Esophagus (tissue), 2 donors: ENCODE data around the gene ANKIB1. TPM values are rescaled to one million over a fixed set of nuclear protein-coding genes. Genes with fewer than 3 reads are reported as not detected.
"Not testable (repeated sequence)": the region's sequence is repeated elsewhere in the genome, so short reads cannot be mapped to it uniquely, and the experiment has no call there.

ENCODE experiments used
- H3K27ac ChIP-seq, 2 donors: one replicate each; pipeline ENCODE4 v1.5.1; 2013; ENCODE audit warnings: low read depth in 2 of 2, mild to moderate bottlenecking in 2 of 2, inconsistent platforms in 1 of 2, low read length in 1 of 2, moderate library complexity in 1 of 2
- H3K27me3 ChIP-seq, 2 donors: one replicate each; pipeline ENCODE4 v1.6.1; 2013; ENCODE audit warnings: low read length in 2 of 2, control low read depth in 1 of 2, mild to moderate bottlenecking in 1 of 2; ENCODE audit not compliant: insufficient read depth in 2 of 2, control insufficient read depth in 1 of 2
- H3K36me3 ChIP-seq, 2 donors: one replicate each; pipeline ENCODE4 v1.6.1; 2013; ENCODE audit warnings: low read length in 1 of 2; ENCODE audit not compliant: control insufficient read depth in 2 of 2, insufficient read depth in 2 of 2
- H3K4me1 ChIP-seq, 2 donors: one replicate each; pipeline ENCODE4 v1.6.1; 2013; ENCODE audit warnings: low read length in 1 of 2; ENCODE audit not compliant: control insufficient read depth in 2 of 2, insufficient read depth in 2 of 2
- H3K4me3 ChIP-seq, 2 donors: one replicate each; pipeline ENCODE4 v1.5.1; 2013; ENCODE audit warnings: low read length in 2 of 2, mild to moderate bottlenecking in 2 of 2, low read depth in 1 of 2, moderate library complexity in 1 of 2
- H3K9me3 ChIP-seq, 2 donors: one replicate each; pipeline ENCODE4 v1.6.1; 2013; ENCODE audit warnings: mild to moderate bottlenecking in 2 of 2, low read depth in 1 of 2, low read length in 1 of 2, moderate library complexity in 1 of 2; ENCODE audit not compliant: control insufficient read depth in 2 of 2, insufficient read depth in 1 of 2
- WGBS, 2 donors: extraction: QIAGEN DNeasy Blood & Tissue Kit; methylation state at CpG; one replicate each; pipeline ENCODE4 v1.1.7; 2013; 5-methylcytosine and 5-hydroxymethylcytosine counted together
- polyA plus RNA-seq, 2 donors: library from polyadenylated mRNA; stranded (reverse); fragments of 200-250 nt; gene quantifications; one replicate each; pipeline ENCODE4 v1.2.3, GENCODE V29; 2013
- donor health status: healthy with polysubstance abuse.
- donor health status: Bipolar disorder and iron deficiency.

ANKIB1 gene
- polyA plus RNA-seq, 2 donors = 7.1 to 8.7 TPM

DNA sequence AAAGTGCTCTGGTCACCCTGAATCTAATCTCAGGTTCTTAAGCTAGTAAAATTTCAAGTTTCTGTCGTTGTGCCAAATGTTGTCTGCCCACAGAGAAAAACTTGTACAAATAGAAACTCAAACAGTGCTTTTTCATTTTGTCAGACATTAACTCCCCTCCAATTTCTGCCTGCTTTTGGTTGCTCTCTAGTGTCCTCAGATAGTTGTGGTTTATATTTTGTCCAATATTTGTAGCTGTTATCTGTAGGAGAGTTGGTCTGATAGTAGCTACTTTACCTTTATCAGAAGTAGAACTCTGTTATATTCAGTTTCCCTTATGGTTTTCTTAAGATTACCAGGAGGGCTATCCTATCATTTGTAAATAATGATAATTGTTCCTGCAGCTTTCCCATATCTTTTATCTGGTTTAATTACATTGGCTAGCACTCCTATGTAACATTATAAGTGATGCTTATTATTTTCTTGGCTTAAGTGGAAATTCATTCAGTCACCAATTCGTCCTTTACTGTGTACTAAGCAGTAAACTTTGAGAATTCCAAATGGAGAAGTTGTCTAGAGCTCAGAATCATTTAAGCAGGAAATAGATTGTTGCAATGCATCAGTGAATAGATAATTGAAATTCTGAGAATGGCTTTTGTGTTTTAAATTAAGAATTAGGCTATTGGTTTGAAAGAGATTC lies 91.0 kb downstream of the ANKIB1 start:
- Histone ChIP-seq H3K27me3 (no peaks in the 10 kb centered on the region), H3K4me3 (no peak overlapping the region), H3K27ac (no peak overlapping the region), H3K36me3 (peaks cover 0 to 3% of the 10 kb centered on the region in 2 donors), H3K9me3 (no peaks in the 10 kb centered on the region), H3K4me1 (no peaks in the 10 kb centered on the region)
- WGBS, 2 donors = 73 to 84% methylated on average over 2 of the region's 2 CpGs

GRCh38 chr7:92340016-92340415 lies 94.2 kb downstream of the ANKIB1 start:
- H3K36me3 ChIP-seq = no peaks in the 10 kb centered on the region
- H3K4me3 ChIP-seq = no peak overlapping the region
- H3K9me3 ChIP-seq = no peaks in the 10 kb centered on the region
- no peaks in the 10 kb centered on the region for H3K4me1 ChIP-seq
- H3K27me3 ChIP-seq = no peaks in the 10 kb centered on the region
- no peak overlapping the region for H3K27ac ChIP-seq
- WGBS, 2 donors = 92 to 100% methylated on average over 1 of the region's 1 CpG

DNA sequence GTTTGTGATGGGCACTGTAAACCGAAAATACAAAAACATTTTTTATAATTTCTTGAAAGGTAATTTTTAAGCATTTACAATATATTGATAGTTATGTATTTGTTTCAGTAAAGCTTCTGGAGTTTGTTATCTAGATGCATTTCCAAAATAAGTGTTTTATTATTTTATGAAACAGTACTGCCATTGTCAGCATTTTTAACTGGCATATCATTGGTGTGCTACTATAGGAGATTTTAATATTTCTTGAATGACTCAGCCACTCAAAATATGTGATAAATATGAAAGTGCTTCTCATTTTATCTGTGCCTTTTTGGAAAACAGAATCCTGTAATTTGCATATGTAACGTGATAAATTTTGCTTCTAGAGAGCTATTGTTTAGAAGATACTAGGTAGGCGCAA lies 97.9 kb downstream of the ANKIB1 start:
- WGBS, 2 donors = 96 to 97% methylated on average over 3 of the region's 3 CpGs
- H3K4me3 ChIP-seq = no peak overlapping the region
- no peaks in the 10 kb centered on the region for H3K27me3 ChIP-seq
- H3K36me3 ChIP-seq = peaks cover 0 to 2% of the 10 kb centered on the region in 2 donors
- no peaks in the 10 kb centered on the region for H3K4me1 ChIP-seq
- H3K27ac ChIP-seq = no peak overlapping the region
- no peaks in the 10 kb centered on the region for H3K9me3 ChIP-seq

- no peak overlapping the region for H3K4me3 ChIP-seq
- H3K27ac ChIP-seq = no peak overlapping the region
- no peaks in the 10 kb centered on the region for H3K4me1 ChIP-seq
- no peaks in the 10 kb centered on the region for H3K9me3 ChIP-seq
- H3K27me3 ChIP-seq = no peaks in the 10 kb centered on the region
- H3K36me3 ChIP-seq = peaks cover 0 to 4% of the 10 kb centered on the region in 2 donors
Observed at GRCh38 chr7:92352009-92352408, 106.2 kb downstream of the ANKIB1 start.

GRCh38 chr7:92354214-92354613 lies 108.4 kb downstream of the ANKIB1 start:
- H3K27ac ChIP-seq = no peak overlapping the region
- H3K36me3 ChIP-seq = peaks cover 0 to 2% of the 10 kb centered on the region in 2 donors
- WGBS, 2 donors = 94 to 96% methylated on average over 1 of the region's 1 CpG

DNA sequence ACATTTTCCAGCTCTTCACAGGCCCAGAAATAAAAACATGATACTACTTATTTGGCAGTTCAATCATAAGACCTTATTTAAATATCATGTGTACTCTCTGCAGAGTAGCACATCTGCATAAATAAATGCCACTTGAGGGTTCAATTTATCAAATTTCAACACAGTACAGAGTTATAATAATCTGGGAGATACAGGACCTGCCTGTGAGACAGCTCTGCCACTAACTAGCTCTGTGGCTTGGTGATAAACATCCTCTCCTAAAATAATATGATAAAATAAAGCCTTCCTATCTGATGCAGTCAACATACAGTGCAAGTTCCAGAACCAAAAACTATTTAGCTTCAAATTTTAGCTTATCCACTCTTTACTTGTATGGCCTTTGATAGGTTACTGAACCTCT lies 110.6 kb downstream of the ANKIB1 start:
- Histone ChIP-seq H3K9me3 (no peaks in the 10 kb centered on the region), H3K27ac (no peak overlapping the region), H3K4me3 (no peak overlapping the region), H3K4me1 (no peaks in the 10 kb centered on the region), H3K36me3 (peaks cover 0 to 2% of the 10 kb centered on the region in 2 donors), H3K27me3 (no peaks in the 10 kb centered on the region)

More at GRCh38 chr7:92354214-92354613, 108.4 kb downstream of the ANKIB1 start:
- no peaks in the 10 kb centered on the region for H3K4me1 ChIP-seq
- H3K27me3 ChIP-seq = no peaks in the 10 kb centered on the region
- no peaks in the 10 kb centered on the region for H3K9me3 ChIP-seq
- no peak overlapping the region for H3K4me3 ChIP-seq

- 96 to 97% methylated on average over 4 of the region's 4 CpGs for WGBS, 2 donors
- peaks cover 0 to 2% of the 10 kb centered on the region in 2 donors for H3K36me3 ChIP-seq
- H3K27ac ChIP-seq = no peak overlapping the region
- H3K27me3 ChIP-seq = no peaks in the 10 kb centered on the region
- H3K9me3 ChIP-seq = no peaks in the 10 kb centered on the region
- no peaks in the 10 kb centered on the region for H3K4me1 ChIP-seq
- H3K4me3 ChIP-seq = no peak overlapping the region
Observed at GRCh38 chr7:92357260-92357659, 111.5 kb downstream of the ANKIB1 start.

- not testable (repeated sequence) for H3K27ac ChIP-seq, H3K36me3 ChIP-seq, H3K9me3 ChIP-seq, H3K4me1 ChIP-seq, H3K27me3 ChIP-seq, H3K4me3 ChIP-seq
- WGBS, 2 donors = 97% methylated on average over 2 of the region's 2 CpGs
Observed at GRCh38 chr7:92359179-92359578, 113.4 kb downstream of the ANKIB1 start.

DNA sequence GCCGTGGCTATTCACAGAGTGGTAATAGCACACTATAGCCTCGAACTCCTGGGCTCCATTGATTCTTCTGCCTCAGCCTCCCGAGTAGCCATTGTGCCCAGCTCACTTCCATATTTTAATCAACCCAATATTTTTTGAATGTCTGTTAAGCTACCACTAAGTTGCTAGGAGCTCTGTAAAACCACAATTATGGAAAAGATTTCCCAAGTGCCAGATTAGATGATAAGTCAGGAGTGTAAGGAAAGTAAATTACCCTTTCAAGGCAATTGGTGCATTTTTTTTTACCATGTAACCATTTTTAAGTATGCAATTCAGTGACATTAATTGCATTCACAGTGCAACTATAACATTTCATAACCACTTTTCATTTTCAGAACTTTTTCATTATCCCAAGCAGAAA lies 114.0 kb downstream of the ANKIB1 start:
- H3K4me3 ChIP-seq = no peak overlapping the region
- WGBS, 2 donors = 94 to 96% methylated on average over 3 of the region's 3 CpGs
- no peaks in the 10 kb centered on the region for H3K9me3 ChIP-seq
- H3K27ac ChIP-seq = no peak overlapping the region
- H3K4me1 ChIP-seq = no peaks in the 10 kb centered on the region
- H3K36me3 ChIP-seq = no peaks in the 10 kb centered on the region
- no peaks in the 10 kb centered on the region for H3K27me3 ChIP-seq

DNA sequence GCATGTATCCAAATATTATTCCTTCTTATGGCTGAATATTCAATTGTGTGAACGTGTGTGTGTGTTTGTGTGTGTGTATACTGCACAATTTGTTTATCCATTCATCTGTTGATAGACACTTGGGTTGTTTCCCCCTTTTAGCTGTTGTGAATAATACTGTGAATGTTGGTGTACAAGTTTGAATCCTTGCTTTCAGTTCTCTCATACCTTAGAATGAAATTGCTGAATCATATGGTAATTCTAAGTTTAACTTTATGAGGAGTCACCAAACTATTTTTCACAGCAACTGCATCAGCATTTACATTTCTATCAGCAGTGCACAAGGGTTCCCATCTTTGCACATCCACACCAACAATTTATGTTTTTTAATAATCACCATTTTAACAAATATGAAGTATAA lies 114.6 kb downstream of the ANKIB1 start:
- Histone ChIP-seq H3K4me3 (no peak overlapping the region), H3K4me1 (no peaks in the 10 kb centered on the region), H3K9me3 (no peaks in the 10 kb centered on the region), H3K36me3 (no peaks in the 10 kb centered on the region), H3K27ac (no peak overlapping the region), H3K27me3 (no peaks in the 10 kb centered on the region)
- WGBS, 2 donors = 86 to 88% methylated on average over 1 of the region's 1 CpG
